HUDEP-2 (cell line): ENCODE results near the gene ABCG4.
"Not testable (repeated sequence)": the region's sequence is repeated elsewhere in the genome, so short reads cannot be mapped to it uniquely, and the experiment has no call there.

Source experiments
- DNase-seq, 76 experiments: peaks; one replicate each; lab custom pipeline; 2025; ENCODE audit not compliant: unreplicated experiment in 76 of 76; lab: John Stamatoyannopoulos, UW

ABCG4 gene

GRCh38 chr11:119115484-119116234 is 33.2 kb upstream of the ABCG4 start:
- no peak for DNase-seq

GRCh38 chr11:119116235-119116594 is 32.6 kb upstream of the ABCG4 start:
- DNase-seq: no peak

GRCh38 chr11:119116601-119117000 is 32.3 kb upstream of the ABCG4 start:
- DNase-seq: no peak

- DNase-seq: no peak
Measured at GRCh38 chr11:119117004-119117706, 31.7 kb upstream of the ABCG4 start.

- no peak for DNase-seq
Measured at GRCh38 chr11:119118227-119118626, 30.6 kb upstream of the ABCG4 start.

- no peak for DNase-seq
Measured at GRCh38 chr11:119118946-119119345, 29.9 kb upstream of the ABCG4 start.

GRCh38 chr11:119120639-119121007 is 28.2 kb upstream of the ABCG4 start:
- DNase-seq: peak in 2 of 76 experiments; percentile 24

- peak; percentile 46 to 99 (median 99) for DNase-seq
Measured at GRCh38 chr11:119121008-119121810, 27.6 kb upstream of the ABCG4 start, which contains the start of gene HINFP. Gene HINFP (plus strand): TSS chr11:119121580. CDS start chr11:119126945, 5,365 bp downstream.

- peak in 6 of 76 experiments; percentile 32 to 53 (median 43) for DNase-seq
Measured at GRCh38 chr11:119121811-119122124, 27.1 kb upstream of the ABCG4 start.

- no peak for DNase-seq
Measured at GRCh38 chr11:119125821-119126220, 23.0 kb upstream of the ABCG4 start.

- DNase-seq: no peak
Measured at GRCh38 chr11:119126675-119127268, 22.1 kb upstream of the ABCG4 start.

- DNase-seq: no peak
Measured at GRCh38 chr11:119130662-119131061, 18.2 kb upstream of the ABCG4 start.

GRCh38 chr11:119134389-119134978 is 14.4 kb upstream of the ABCG4 start:
- DNase-seq: peak in 10 of 76 experiments; percentile 2 to 17 (median 9)

GRCh38 chr11:119139276-119139675 is 9.6 kb upstream of the ABCG4 start:
- not testable (repeated sequence) for DNase-seq

GRCh38 chr11:119144825-119145486 is 3.9 kb upstream of the ABCG4 start:
- peak in 60 of 76 experiments; percentile 8 to 81 (median 50) for DNase-seq

GRCh38 chr11:119145551-119145950 is 3.3 kb upstream of the ABCG4 start:
- DNase-seq: no peak

- no peak for DNase-seq
Measured at GRCh38 chr11:119147604-119148333, 1.1 kb upstream of the ABCG4 start.

GRCh38 chr11:119148720-119149017 is 183 bp upstream of the ABCG4 start:
- no peak for DNase-seq

GRCh38 chr11:119149786-119150275 is 979 bp downstream of the ABCG4 start:
- no peak for DNase-seq
